Right atrium auricular region (tissue), 2 donors: Measurements from ENCODE around the gene NACA. TPM values are rescaled to one million over a fixed set of nuclear protein-coding genes. Genes with fewer than 3 reads are reported as not detected.
"Not testable (repeated sequence)": the region's sequence is repeated elsewhere in the genome, so short reads cannot be mapped to it uniquely, and the experiment has no call there.

ENCODE experiments used
- DNase-seq: peaks from one replicate; pipeline ENCODE4 v3.0.0-alpha.2; 2019; ENCODE audit warnings: low spot score
- H3K27ac ChIP-seq, 2 donors: fragments of 200-600 bp; sonication (generic); 1 replicate in 1 of 2; 2 replicates in 1 of 2; pipeline ENCODE4 v1.5.1; 2016 to 2019
- H3K27me3 ChIP-seq, 2 donors: fragments of 200-600 bp; sonication (generic); one replicate each; pipeline versions ENCODE4 v1.5.1 to v1.6.0; 2017 to 2019
- H3K36me3 ChIP-seq: fragments of 200-600 bp; sonication (generic); one replicate; pipeline ENCODE4 v1.5.1; 2016
- H3K4me1 ChIP-seq, 2 donors: fragments of 200-600 bp; sonication (generic); one replicate each; pipeline versions ENCODE4 v1.5.1 to v1.6.0; 2017 to 2019
- H3K4me3 ChIP-seq, 2 donors: fragments of 200-600 bp; sonication (generic); 1 replicate in 1 of 2; 2 replicates in 1 of 2; pipeline ENCODE4 v1.5.1; 2017 to 2019; ENCODE audit warnings: mild to moderate bottlenecking in 1 of 2, moderate library complexity in 1 of 2
- H3K9me3 ChIP-seq, 2 donors: fragments of 200-600 bp; sonication (generic); one replicate each; pipeline ENCODE4 v1.5.1; 2019
- CTCF ChIP-seq, 2 donors: fragments of 200-600 bp; sonication (generic); IDR thresholded peaks; one replicate each; pipeline ENCODE4 v1.5.1; 2019; ENCODE audit warnings: antibody characterized with exemption in 2 of 2
- total RNA-seq, 2 donors: library from RNA; depleted of rRNA; stranded (reverse); fragments of >200 nt; gene quantifications; one replicate each; pipeline ENCODE4 v1.1.0, GENCODE V29; 2016

NACA gene
- total RNA-seq, 2 donors from 2014 or later: 529 to 636 TPM

GRCh38 chr12:56714431-56714929 is 10.6 kb downstream of the NACA start:
- Histone ChIP-seq H3K4me3 (no peak overlapping the region), H3K27ac (no peak overlapping the region), H3K4me1 (peaks cover 0 to 38% of the 10 kb centered on the region in 2 donors), H3K27me3 (no peaks in the 10 kb centered on the region), H3K36me3 (peaks cover 53% of the 10 kb centered on the region), H3K9me3 (no peaks in the 10 kb centered on the region)
- DNase-seq: no peak
- TF ChIP-seq CTCF (IDR thresholded peaks at IDR 0.05): no peak

- H3K4me3 ChIP-seq: no peak overlapping the region
- no peaks in the 10 kb centered on the region for H3K9me3 ChIP-seq
- peaks cover 0 to 27% of the 10 kb centered on the region in 2 donors for H3K4me1 ChIP-seq
- H3K27me3 ChIP-seq: no peaks in the 10 kb centered on the region
- no peak overlapping the region for H3K27ac ChIP-seq
- peaks cover 43% of the 10 kb centered on the region for H3K36me3 ChIP-seq
- no peak for DNase-seq
- TF ChIP-seq CTCF (IDR thresholded peaks at IDR 0.05): no peak
Observed at GRCh38 chr12:56713345-56713744, 11.8 kb downstream of the NACA start.

GRCh38 chr12:56709759-56710376 is 15.2 kb downstream of the NACA start:
- peaks cover 38% of the 10 kb centered on the region for H3K36me3 ChIP-seq
- H3K4me1 ChIP-seq: no peaks in the 10 kb centered on the region
- H3K4me3 ChIP-seq: no peak overlapping the region
- no peak overlapping the region for H3K27ac ChIP-seq
- no peak for TF ChIP-seq CTCF (IDR thresholded peaks at IDR 0.05)
- no peak for DNase-seq
- no peaks in the 10 kb centered on the region for H3K9me3 ChIP-seq
- H3K27me3 ChIP-seq: no peaks in the 10 kb centered on the region

- not testable (repeated sequence) for H3K27me3 ChIP-seq, H3K4me1 ChIP-seq, H3K4me3 ChIP-seq, DNase-seq, H3K36me3 ChIP-seq, H3K9me3 ChIP-seq, H3K27ac ChIP-seq
Observed at GRCh38 chr12:56704522-56704921, 20.6 kb downstream of the NACA start.

GRCh38 chr12:56699020-56699661 is 26.0 kb downstream of the NACA start:
- H3K4me1 ChIP-seq: no peaks in the 10 kb centered on the region
- no peak overlapping the region for H3K27ac ChIP-seq
- no peaks in the 10 kb centered on the region for H3K36me3 ChIP-seq
- no peak for DNase-seq
- H3K4me3 ChIP-seq: no peak overlapping the region
- no peaks in the 10 kb centered on the region for H3K27me3 ChIP-seq
- no peaks in the 10 kb centered on the region for H3K9me3 ChIP-seq
- TF ChIP-seq CTCF (IDR thresholded peaks at IDR 0.05): no peak

- DNase-seq: no peak
- Histone ChIP-seq H3K4me1 (no peaks in the 10 kb centered on the region), H3K4me3 (no peak overlapping the region), H3K36me3 (no peaks in the 10 kb centered on the region), H3K27ac (no peak overlapping the region), H3K9me3 (no peaks in the 10 kb centered on the region), H3K27me3 (no peaks in the 10 kb centered on the region)
- no peak for TF ChIP-seq CTCF (IDR thresholded peaks at IDR 0.05)
Observed at GRCh38 chr12:56695327-56696101, 29.6 kb downstream of the NACA start.
